Thymus (tissue), 11 donors: ENCODE measurements around the gene PLEKHH2. TPM values are rescaled to one million over a fixed set of nuclear protein-coding genes. Genes with fewer than 3 reads are reported as not detected.

Experiments
- DNase-seq, 9 donors: peaks; one replicate each; pipeline ENCODE4 v3.0.0-alpha.2; 2013; ENCODE audit warnings: low spot score in 9 of 9, low read depth in 6 of 9, missing footprints in 1 of 9
- H3K27ac ChIP-seq, 2 donors: one replicate each; pipeline ENCODE4 v1.5.1; 2013; ENCODE audit warnings: control low read depth in 1 of 2, low read depth in 1 of 2, low read length in 1 of 2, mild to moderate bottlenecking in 1 of 2, moderate library complexity in 1 of 2
- H3K27me3 ChIP-seq, 2 donors: one replicate each; pipeline ENCODE4 v1.5.1; 2013; ENCODE audit warnings: low read length in 1 of 2; ENCODE audit not compliant: control insufficient read depth in 2 of 2, insufficient read depth in 1 of 2
- H3K36me3 ChIP-seq, 2 donors: one replicate each; pipeline ENCODE4 v1.5.1; 2013; ENCODE audit warnings: low read length in 1 of 2, mild to moderate bottlenecking in 1 of 2, moderate library complexity in 1 of 2; ENCODE audit not compliant: control insufficient read depth in 2 of 2, insufficient read depth in 2 of 2
- H3K4me1 ChIP-seq, 2 donors: one replicate each; pipeline ENCODE4 v1.5.1; 2013; ENCODE audit warnings: low read length in 2 of 2; ENCODE audit not compliant: control insufficient read depth in 2 of 2, insufficient read depth in 2 of 2
- H3K4me3 ChIP-seq, 2 donors: one replicate each; pipeline ENCODE4 v1.5.1; 2013; ENCODE audit warnings: low read length in 2 of 2, control low read depth in 1 of 2, mild to moderate bottlenecking in 1 of 2
- H3K9me3 ChIP-seq, 2 donors: one replicate each; pipeline ENCODE4 v1.5.1; 2013; ENCODE audit warnings: low read length in 1 of 2, mild to moderate bottlenecking in 1 of 2; ENCODE audit not compliant: control insufficient read depth in 2 of 2, insufficient read depth in 1 of 2
- WGBS: extraction: QIAGEN DNeasy Blood & Tissue Kit; methylation state at CpG from one replicate; pipeline ENCODE4 v1.1.7; 2013; 5-methylcytosine and 5-hydroxymethylcytosine counted together
- polyA plus RNA-seq: library from polyadenylated mRNA; stranded (reverse); fragments of 200-250 nt; gene quantifications from one replicate; pipeline ENCODE4 v1.2.3, GENCODE V29; 2013
- total RNA-seq: library from RNA; stranded (reverse); fragments of 120-200 nt; gene quantifications from one replicate; pipeline ENCODE4 v1.2.4, GENCODE V29; 2013
- donor health status: healthy.

PLEKHH2 gene
- total and polyA plus RNA-seq, 2 donors = 0.66 to 1.1 TPM

DNA sequence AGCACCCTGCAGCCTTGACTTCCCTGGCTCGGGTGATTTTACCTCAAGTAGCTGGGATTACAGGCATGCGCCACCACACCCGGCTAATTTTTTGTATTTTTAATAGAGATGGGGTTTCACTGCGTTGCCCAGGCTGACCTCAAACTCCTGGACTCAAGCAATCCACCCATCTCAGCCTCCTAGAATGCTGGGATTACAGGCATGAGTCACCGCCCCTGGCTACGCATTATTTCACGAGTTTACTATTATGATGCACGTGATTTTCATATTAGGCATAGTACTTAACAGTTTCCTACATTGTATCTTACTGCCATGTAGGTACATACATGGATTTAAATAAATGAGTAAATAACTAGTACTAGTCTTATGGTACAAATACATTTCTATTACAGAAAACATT is 141.2 kb downstream of the PLEKHH2 start:
- Histone ChIP-seq H3K4me1 (peaks cover 2 to 7% of the 10 kb centered on the region in 2 donors), H3K9me3 (no peaks in the 10 kb centered on the region), H3K27ac (no peak overlapping the region), H3K27me3 (no peaks in the 10 kb centered on the region), H3K4me3 (no peak overlapping the region), H3K36me3 (no peaks in the 10 kb centered on the region)
- WGBS = 98% methylated on average over 8 of the region's 8 CpGs
- DNase-seq = no peak

DNA sequence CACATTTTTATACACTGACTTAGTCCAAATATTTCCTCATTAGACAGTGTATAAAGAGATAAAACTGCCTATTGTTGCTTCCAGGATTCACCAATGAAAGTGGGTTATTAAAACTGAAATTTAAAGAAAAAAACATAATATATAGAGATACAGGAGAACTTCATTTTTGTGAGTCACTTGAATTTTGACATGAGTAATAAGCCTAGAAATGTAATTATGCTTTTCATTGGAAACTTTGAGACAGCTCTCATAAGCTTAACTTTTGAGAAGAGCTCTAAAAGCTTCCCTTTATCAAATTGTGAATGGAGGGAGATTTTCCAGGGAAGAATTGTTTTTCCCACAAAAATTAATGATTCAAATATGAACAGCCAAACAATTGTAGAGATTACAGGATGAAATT is 150.8 kb downstream of the PLEKHH2 start:
- H3K27me3 ChIP-seq = no peaks in the 10 kb centered on the region
- H3K4me1 ChIP-seq = no peaks in the 10 kb centered on the region
- no peaks in the 10 kb centered on the region for H3K9me3 ChIP-seq
- no peak overlapping the region for H3K27ac ChIP-seq
- peaks cover 0 to 3% of the 10 kb centered on the region in 2 donors for H3K36me3 ChIP-seq
- no peak overlapping the region for H3K4me3 ChIP-seq
- DNase-seq = no peak

DNA sequence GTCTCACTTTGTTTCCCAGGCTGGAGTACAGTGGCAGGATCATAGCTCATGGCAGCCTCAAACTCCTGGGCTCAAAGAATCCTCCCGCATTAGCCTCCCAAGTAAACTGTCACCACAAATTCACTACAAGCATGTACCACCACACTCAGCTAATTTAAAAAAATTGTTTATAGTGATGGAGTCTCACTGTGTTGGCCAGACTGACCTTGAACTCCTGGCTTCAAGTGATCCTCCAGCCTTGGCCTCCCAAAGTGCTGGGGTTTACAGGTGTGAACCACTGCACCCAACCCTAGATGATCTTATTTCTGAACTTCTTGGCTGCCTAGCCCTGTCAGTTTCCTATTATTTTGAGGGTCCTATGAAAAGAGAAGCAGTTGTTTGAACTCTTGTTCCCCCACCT is 151.6 kb downstream of the PLEKHH2 start:
- Histone ChIP-seq H3K4me3 (no peak overlapping the region), H3K4me1 (no peaks in the 10 kb centered on the region), H3K36me3 (peaks cover 0 to 3% of the 10 kb centered on the region in 2 donors), H3K27ac (no peak overlapping the region), H3K27me3 (no peaks in the 10 kb centered on the region), H3K9me3 (no peaks in the 10 kb centered on the region)
- no peak for DNase-seq
- WGBS = 95% methylated on average over 1 of the region's 1 CpG

DNA sequence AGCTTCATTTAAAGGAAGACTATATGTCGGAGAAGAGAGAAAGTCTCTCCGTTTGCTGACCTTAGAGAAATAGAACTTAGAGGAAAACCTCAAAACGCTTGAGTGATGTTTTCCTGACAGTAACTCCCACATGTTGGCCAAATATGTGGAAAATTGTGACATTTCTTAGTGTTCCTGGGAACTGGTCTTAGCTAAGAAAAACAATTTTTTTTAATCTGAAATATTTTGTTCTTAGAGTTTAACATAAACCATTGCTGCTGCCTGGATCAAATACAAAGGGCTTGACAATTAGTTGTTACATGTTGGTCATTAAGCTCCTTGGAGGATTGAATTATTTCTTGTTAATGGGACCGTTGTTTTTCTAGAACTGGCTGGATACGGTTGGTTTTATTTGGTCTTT is 153.1 kb downstream of the PLEKHH2 start:
- WGBS = 96% methylated on average over 5 of the region's 5 CpGs
- Histone ChIP-seq H3K27me3 (no peaks in the 10 kb centered on the region), H3K36me3 (peaks cover 0 to 3% of the 10 kb centered on the region in 2 donors), H3K27ac (no peak overlapping the region), H3K9me3 (no peaks in the 10 kb centered on the region), H3K4me3 (no peak overlapping the region), H3K4me1 (no peaks in the 10 kb centered on the region)
- no peak for DNase-seq

DNA sequence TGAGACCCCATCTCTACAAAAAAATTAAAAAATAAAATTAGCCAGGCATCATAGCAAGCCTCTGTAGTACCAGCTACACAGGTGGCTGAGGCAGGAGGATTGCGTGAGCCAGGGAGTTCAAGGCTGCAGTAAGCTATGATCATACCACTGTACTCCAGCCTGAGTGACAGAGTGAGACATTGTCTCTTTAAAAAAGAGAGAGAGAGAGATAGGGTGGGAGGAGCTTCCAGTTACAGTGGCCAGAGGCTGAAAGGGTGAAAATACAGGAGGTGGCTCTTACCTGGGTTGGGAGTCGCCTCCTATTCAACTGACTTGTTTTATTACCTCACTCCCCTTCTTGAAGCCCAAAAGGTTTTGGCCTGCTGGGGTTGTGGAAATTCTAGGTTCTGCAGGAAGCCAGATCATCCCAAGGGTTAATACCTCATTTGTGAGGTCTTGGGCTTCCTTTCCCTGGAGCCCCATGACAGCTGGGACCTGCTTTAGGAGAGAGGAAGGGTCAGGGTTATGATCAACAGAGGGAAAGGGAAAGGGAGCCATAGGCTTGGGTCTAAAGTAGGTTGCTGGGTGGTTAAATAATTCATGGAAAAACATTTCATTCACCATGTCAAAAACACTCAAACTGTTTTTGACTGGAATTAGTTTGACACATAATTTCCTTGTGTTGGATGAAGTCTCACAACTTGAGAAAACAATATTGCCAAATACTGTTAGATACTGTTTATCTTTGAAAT is 154.1 kb downstream of the PLEKHH2 start:
- no peak overlapping the region for H3K27ac ChIP-seq
- H3K9me3 ChIP-seq = no peaks in the 10 kb centered on the region
- no peak for DNase-seq
- peaks cover 0 to 3% of the 10 kb centered on the region in 2 donors for H3K36me3 ChIP-seq
- no peaks in the 10 kb centered on the region for H3K4me1 ChIP-seq
- 100% methylated on average over 2 of the region's 2 CpGs for WGBS
- no peaks in the 10 kb centered on the region for H3K27me3 ChIP-seq
- no peak overlapping the region for H3K4me3 ChIP-seq

DNA sequence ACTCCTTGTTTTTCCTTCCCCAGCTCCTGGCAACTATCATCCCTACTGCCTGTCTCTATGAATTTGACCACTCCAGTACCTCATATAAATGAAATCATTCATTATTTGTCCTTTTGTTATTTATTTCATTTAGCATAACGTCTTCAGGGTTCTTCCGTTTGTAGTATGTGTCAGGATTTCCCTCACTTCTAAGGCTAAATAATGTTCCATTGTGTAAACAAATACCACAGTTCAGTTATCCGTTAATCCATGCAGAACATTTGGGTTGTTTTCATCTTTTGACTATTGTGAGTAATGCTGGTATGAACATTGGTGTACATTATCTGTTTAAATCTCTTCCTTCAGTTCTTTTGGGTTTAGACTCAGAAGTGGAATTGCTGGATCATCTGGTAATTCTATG is 155.6 kb downstream of the PLEKHH2 start:
- H3K9me3 ChIP-seq = no peaks in the 10 kb centered on the region
- no peak overlapping the region for H3K27ac ChIP-seq
- H3K36me3 ChIP-seq = peaks cover 0 to 3% of the 10 kb centered on the region in 2 donors
- H3K4me3 ChIP-seq = no peak overlapping the region
- H3K4me1 ChIP-seq = no peaks in the 10 kb centered on the region
- DNase-seq = no peak
- WGBS = 98% methylated on average over 3 of the region's 3 CpGs
- H3K27me3 ChIP-seq = no peaks in the 10 kb centered on the region

DNA sequence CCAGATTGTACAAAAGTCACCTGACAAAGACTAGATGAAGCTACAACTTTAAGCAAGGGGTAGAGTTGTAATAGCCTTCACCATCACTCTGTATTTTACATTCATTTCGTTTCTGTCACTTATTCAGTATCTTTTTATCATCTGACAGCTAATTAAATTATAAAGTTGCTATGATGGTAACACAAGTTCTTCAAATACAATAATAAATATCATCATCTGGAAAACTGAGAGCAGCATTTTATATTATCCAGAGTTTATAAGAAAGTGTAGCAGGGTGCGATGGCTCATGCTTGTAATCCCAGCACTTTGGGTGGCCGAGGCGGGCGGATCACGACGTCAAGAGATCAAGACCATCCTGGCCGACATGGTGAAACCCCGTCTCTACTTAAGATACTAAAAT is 157.9 kb downstream of the PLEKHH2 start:
- no peak overlapping the region for H3K4me3 ChIP-seq
- no peak overlapping the region for H3K27ac ChIP-seq
- WGBS = over 99% methylated on average over 9 of the region's 9 CpGs
- H3K27me3 ChIP-seq = no peaks in the 10 kb centered on the region
- no peak for DNase-seq
- no peaks in the 10 kb centered on the region for H3K9me3 ChIP-seq
- H3K36me3 ChIP-seq = peaks cover 0 to 3% of the 10 kb centered on the region in 2 donors
- H3K4me1 ChIP-seq = no peaks in the 10 kb centered on the region

DNA sequence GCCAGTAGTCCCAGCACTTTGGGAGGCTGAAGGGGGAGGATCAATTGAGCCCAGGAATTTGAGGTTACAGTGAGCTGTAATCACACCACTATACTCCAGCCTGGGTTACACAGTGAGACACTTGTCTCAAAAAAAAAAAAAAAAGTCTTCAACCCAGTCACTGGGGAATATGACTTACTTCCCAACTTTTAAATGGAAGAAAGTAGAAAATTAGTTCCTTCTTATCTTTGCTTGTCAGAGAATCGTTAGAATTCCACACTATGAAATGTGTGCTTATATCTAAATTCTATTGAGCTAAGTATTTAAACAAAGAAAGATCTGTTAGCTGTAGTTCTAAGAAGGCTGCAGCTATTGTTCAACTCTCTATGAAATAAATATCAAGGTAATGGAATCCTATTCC is 159.1 kb downstream of the PLEKHH2 start:
- WGBS = 97% methylated on average over 1 of the region's 1 CpG
- H3K4me1 ChIP-seq = no peaks in the 10 kb centered on the region
- H3K9me3 ChIP-seq = no peaks in the 10 kb centered on the region
- H3K27me3 ChIP-seq = no peaks in the 10 kb centered on the region
- no peak for DNase-seq
- no peak overlapping the region for H3K4me3 ChIP-seq
- H3K27ac ChIP-seq = no peak overlapping the region
- H3K36me3 ChIP-seq = no peaks in the 10 kb centered on the region

DNA sequence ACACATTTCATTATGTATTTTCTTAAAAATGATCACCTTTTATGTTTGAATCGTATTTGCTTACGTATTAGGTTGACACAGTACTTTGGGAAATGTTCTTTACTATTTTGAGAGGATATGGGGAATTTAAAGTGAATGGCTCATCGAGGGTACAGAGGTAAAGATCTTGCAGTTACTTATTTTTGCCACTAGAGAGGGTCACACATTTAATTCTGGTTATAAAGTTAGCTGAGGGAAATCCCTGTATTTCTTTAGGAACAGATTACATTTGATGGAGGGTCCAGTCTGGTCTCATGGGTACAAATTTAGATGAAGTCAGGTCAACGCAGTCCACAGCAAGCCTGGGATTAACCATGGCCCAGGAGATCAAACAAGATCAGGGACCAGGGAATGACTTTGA is 161.2 kb downstream of the PLEKHH2 start:
- H3K9me3 ChIP-seq = no peaks in the 10 kb centered on the region
- H3K36me3 ChIP-seq = no peaks in the 10 kb centered on the region
- H3K4me3 ChIP-seq = no peak overlapping the region
- WGBS = 91% methylated on average over 4 of the region's 4 CpGs
- no peaks in the 10 kb centered on the region for H3K27me3 ChIP-seq
- H3K27ac ChIP-seq = no peak overlapping the region
- DNase-seq = no peak
- H3K4me1 ChIP-seq = no peaks in the 10 kb centered on the region
